ENCODE data around the gene NKX2-2. TPM values are rescaled to one million over a fixed set of nuclear protein-coding genes. Genes with fewer than 3 reads are reported as not detected.

Gene NKX2-2
- total RNA-seq, 4 donors from 2014 or later: 0.60 to 2.2 (median 0.82) TPM; not detected in 1

- Histone ChIP-seq H3K27me3 (peaks cover 9% of the 10 kb centered on the region), H3K27ac (no peak overlapping the region), H3K36me3 (no peaks in the 10 kb centered on the region), H3K4me1 (no peaks in the 10 kb centered on the region), H3K4me3 (no peak overlapping the region), H3K9me3 (no peaks in the 10 kb centered on the region)
- in situ Hi-C loops (cut with MboI; ENCODE audit: low pct_ligation_motif_present in 1 of 4, low pct_unique_long_range_greater_than_20kb in 1 of 4, low sequenced_read_pairs in 3 of 4) (no loop called here), intact Hi-C loops (cut with DNase I; ENCODE audit: low total_unique reads) (no loop called here)
- 65 to 69% methylated on average over 5 to 8 of the region's 8 CpGs for WGBS, 2 donors (ENCODE audit: low coverage in 1 of 2)
- no peak for TF ChIP-seq POLR2AphosphoS5 (IDR thresholded peaks at IDR 0.05)
- TF ChIP-seq, protein P1, sequence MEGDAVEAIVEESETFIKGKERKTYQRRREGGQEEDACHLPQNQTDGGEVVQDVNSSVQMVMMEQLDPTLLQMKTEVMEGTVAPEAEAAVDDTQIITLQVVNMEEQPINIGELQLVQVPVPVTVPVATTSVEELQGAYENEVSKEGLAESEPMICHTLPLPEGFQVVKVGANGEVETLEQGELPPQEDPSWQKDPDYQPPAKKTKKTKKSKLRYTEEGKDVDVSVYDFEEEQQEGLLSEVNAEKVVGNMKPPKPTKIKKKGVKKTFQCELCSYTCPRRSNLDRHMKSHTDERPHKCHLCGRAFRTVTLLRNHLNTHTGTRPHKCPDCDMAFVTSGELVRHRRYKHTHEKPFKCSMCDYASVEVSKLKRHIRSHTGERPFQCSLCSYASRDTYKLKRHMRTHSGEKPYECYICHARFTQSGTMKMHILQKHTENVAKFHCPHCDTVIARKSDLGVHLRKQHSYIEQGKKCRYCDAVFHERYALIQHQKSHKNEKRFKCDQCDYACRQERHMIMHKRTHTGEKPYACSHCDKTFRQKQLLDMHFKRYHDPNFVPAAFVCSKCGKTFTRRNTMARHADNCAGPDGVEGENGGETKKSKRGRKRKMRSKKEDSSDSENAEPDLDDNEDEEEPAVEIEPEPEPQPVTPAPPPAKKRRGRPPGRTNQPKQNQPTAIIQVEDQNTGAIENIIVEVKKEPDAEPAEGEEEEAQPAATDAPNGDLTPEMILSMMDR (IDR thresholded peaks at IDR 0.05): no peak
- no peak for TF ChIP-seq EP300 (IDR thresholded peaks at IDR 0.05; ENCODE audit: low read depth)
- no peak for TF ChIP-seq POLR2A (IDR thresholded peaks at IDR 0.05)
- DNase-seq: no peak
These were observed 34.6 kb upstream of the NKX2-2 start for GRCh38 chr20:21548390-21549035.

DNA sequence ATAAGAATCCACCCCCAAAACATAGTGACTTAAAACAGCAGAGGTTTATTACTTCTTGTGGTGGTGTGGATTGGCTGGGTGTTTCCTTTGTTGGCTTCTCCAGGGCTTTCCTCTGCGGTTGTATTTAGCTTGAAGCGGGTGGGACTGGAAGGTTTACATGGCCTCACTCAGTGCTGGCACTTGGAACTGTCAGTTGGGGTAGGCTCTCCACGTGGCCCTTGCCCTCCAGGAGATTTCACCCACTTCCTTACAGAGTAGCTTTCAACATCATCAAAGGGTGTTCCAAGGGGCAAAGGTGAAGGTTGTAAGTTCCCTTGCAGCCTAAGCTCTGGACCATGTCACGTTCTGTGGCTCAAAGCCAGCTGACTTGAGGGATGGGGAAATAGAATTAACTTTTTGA lies 32.5 kb upstream of the NKX2-2 start:
- Histone ChIP-seq H3K4me3 (no peak overlapping the region), H3K36me3 (no peaks in the 10 kb centered on the region), H3K9me3 (no peaks in the 10 kb centered on the region), H3K4me1 (no peaks in the 10 kb centered on the region), H3K27me3 (no peaks in the 10 kb centered on the region), H3K27ac (no peak overlapping the region)
- DNase-seq: no peak
- 47% methylated on average over 4 of the region's 4 CpGs; no CpG with 5 or more reads in 1 of the 2 donors for WGBS, 2 donors (ENCODE audit: low coverage in 1 of 2)
- intact Hi-C loops (cut with DNase I; ENCODE audit: low total_unique reads): no loop called here
- in situ Hi-C loops (cut with MboI; ENCODE audit: low pct_ligation_motif_present in 1 of 4, low pct_unique_long_range_greater_than_20kb in 1 of 4, low sequenced_read_pairs in 3 of 4): no loop called here
- TF ChIP-seq EP300 (IDR thresholded peaks at IDR 0.05; ENCODE audit: low read depth) (no peak), POLR2A (IDR thresholded peaks at IDR 0.05) (no peak)
- TF ChIP-seq, protein P1 (IDR thresholded peaks at IDR 0.05): no peak

DNA sequence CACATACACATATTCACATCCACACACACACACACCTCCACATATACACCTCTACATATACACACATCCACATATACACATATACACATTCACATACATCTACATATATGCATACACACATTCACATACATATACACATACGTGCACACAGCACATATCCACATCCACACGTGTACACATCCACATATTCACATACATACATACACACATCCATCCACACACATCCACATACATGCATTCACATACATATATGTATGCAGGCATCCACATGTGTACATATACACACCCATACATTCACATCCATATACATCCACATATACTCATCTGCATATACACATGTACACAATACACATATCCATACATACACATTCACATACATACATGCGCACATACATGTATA lies 25.6 kb upstream of the NKX2-2 start:
- WGBS, 2 donors (ENCODE audit: low coverage in 1 of 2): 79 to 94% methylated on average over 3 of the region's 3 CpGs

DNA sequence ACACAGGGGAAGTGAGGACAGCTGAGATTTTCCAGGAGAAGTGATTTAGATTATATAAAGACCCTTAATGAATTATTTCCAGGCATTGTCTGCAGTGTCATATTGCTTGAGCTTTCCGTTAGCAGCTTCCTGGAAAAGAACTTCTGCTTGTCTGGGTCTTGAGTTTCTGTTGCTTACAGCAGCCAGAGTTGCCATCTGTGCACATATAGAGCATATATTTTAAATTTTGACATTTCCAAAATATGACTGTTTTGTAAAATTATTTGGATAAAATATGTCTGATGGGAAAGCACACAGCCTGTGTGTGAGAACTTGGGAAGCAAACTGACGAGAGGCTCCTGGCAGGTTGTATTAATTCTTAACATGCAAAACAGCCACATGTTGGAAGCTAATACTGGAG lies 21.0 kb upstream of the NKX2-2 start:
- H3K27ac ChIP-seq: no peak overlapping the region
- intact Hi-C loops (cut with DNase I; ENCODE audit: low total_unique reads): no loop called here
- DNase-seq: no peak
- peaks cover 26% of the 10 kb centered on the region for H3K27me3 ChIP-seq
- no peaks in the 10 kb centered on the region for H3K9me3 ChIP-seq
- in situ Hi-C loops (cut with MboI; ENCODE audit: low pct_ligation_motif_present in 1 of 4, low pct_unique_long_range_greater_than_20kb in 1 of 4, low sequenced_read_pairs in 3 of 4): no loop called here
- WGBS, 2 donors (ENCODE audit: low coverage in 1 of 2): 65 to 71% methylated on average over 1 to 2 of the region's 2 CpGs
- no peak overlapping the region for H3K4me3 ChIP-seq
- TF ChIP-seq EP300 (IDR thresholded peaks at IDR 0.05; ENCODE audit: low read depth): no peak
- TF ChIP-seq POLR2AphosphoS5 (IDR thresholded peaks at IDR 0.05): no peak
- no peak for TF ChIP-seq POLR2A (IDR thresholded peaks at IDR 0.05)
- TF ChIP-seq, protein P1 (IDR thresholded peaks at IDR 0.05): no peak
- no peaks in the 10 kb centered on the region for H3K4me1 ChIP-seq
- H3K36me3 ChIP-seq: no peaks in the 10 kb centered on the region

More for the DNA sequence above, 25.6 kb upstream of the NKX2-2 start:
- no peak overlapping the region for H3K4me3 ChIP-seq
- TF ChIP-seq EP300 (IDR thresholded peaks at IDR 0.05; ENCODE audit: low read depth): no peak
- TF ChIP-seq, protein P1 (IDR thresholded peaks at IDR 0.05): no peak
- TF ChIP-seq POLR2A (IDR thresholded peaks at IDR 0.05): no peak
- TF ChIP-seq POLR2AphosphoS5 (IDR thresholded peaks at IDR 0.05): no peak
- H3K27ac ChIP-seq: no peak overlapping the region
- peaks cover 8% of the 10 kb centered on the region for H3K27me3 ChIP-seq
- H3K9me3 ChIP-seq: no peaks in the 10 kb centered on the region
- no peak for DNase-seq
- in situ Hi-C loops (cut with MboI; ENCODE audit: low pct_ligation_motif_present in 1 of 4, low pct_unique_long_range_greater_than_20kb in 1 of 4, low sequenced_read_pairs in 3 of 4): no loop called here
- H3K36me3 ChIP-seq: no peaks in the 10 kb centered on the region
- no peaks in the 10 kb centered on the region for H3K4me1 ChIP-seq
- intact Hi-C loops (cut with DNase I; ENCODE audit: low total_unique reads): no loop called here
